HUDEP-2 (cell line): ENCODE measurements around the gene LRRC58.
"Not testable (repeated sequence)": the region's sequence is repeated elsewhere in the genome, so short reads cannot be mapped to it uniquely, and the experiment has no call there.

ENCODE experiments used
- DNase-seq, 76 experiments: peaks; one replicate each; lab custom pipeline; 2025; ENCODE audit not compliant: unreplicated experiment in 76 of 76; lab: John Stamatoyannopoulos, UW

Gene LRRC58

DNA sequence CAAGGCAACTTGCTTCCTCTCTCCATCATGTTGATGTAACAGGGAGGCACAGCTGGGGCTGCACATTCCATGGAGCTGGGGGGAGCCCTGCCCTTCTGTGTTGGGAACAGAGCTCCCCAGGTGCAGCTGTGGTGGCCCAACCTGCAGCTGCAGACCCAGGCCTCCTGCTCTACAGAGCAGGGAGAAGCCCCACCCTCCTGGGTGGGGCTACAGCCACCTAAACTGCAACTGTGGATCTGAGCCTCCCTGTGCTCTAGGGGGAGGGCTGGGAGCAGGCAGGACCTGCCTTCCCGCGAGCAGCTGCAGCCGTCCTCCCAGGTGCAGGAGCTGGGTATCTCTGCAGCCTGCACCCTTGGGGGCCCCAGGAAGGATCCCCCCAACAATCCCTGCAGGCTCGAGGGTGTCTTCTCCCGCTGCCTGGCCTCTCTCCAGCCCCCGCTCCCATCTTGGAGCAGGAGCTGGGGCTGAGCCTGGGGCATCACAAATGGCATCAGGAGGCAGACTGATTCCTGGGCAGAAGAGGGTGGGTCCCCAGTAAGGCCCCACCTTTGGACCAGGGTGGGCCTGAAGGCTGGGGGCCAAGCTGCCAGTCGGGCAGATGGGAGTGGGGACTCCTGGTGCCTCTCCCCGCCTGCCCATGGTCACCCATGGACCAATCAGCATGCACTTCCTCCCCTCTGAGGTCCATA is 7.4 kb downstream of the LRRC58 start:
- no peak for DNase-seq

- DNase-seq = no peak
Observed at GRCh38 chr3:120339362-120339761, 9.8 kb downstream of the LRRC58 start.

GRCh38 chr3:120338517-120338916 is 10.6 kb downstream of the LRRC58 start:
- DNase-seq = no peak

GRCh38 chr3:120332646-120333045 is 16.5 kb downstream of the LRRC58 start:
- no peak for DNase-seq

GRCh38 chr3:120331076-120331475 is 18.1 kb downstream of the LRRC58 start:
- DNase-seq = no peak

GRCh38 chr3:120326784-120327183 is 22.4 kb downstream of the LRRC58 start:
- no peak for DNase-seq

DNA sequence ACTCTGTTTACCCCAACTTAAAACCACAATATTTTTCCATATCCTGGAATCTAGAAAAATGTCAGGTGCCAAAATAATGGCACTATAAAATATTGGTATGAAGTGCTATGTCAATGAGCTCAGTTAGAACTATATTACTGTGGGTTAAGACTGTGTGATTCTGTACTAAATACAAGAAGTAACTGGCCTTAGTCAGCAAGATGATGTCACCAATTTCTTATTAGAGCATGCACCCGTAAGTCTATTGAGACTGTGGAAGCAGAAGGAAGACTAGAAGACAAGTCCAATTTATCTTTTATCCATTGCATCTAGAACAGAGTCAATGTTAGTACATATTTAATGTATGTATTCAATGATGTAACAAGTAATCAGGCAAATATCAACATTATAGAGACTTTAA is 25.0 kb downstream of the LRRC58 start:
- no peak for DNase-seq

- DNase-seq = not testable (repeated sequence)
Observed at GRCh38 chr3:120323761-120324160, 25.4 kb downstream of the LRRC58 start.

DNA sequence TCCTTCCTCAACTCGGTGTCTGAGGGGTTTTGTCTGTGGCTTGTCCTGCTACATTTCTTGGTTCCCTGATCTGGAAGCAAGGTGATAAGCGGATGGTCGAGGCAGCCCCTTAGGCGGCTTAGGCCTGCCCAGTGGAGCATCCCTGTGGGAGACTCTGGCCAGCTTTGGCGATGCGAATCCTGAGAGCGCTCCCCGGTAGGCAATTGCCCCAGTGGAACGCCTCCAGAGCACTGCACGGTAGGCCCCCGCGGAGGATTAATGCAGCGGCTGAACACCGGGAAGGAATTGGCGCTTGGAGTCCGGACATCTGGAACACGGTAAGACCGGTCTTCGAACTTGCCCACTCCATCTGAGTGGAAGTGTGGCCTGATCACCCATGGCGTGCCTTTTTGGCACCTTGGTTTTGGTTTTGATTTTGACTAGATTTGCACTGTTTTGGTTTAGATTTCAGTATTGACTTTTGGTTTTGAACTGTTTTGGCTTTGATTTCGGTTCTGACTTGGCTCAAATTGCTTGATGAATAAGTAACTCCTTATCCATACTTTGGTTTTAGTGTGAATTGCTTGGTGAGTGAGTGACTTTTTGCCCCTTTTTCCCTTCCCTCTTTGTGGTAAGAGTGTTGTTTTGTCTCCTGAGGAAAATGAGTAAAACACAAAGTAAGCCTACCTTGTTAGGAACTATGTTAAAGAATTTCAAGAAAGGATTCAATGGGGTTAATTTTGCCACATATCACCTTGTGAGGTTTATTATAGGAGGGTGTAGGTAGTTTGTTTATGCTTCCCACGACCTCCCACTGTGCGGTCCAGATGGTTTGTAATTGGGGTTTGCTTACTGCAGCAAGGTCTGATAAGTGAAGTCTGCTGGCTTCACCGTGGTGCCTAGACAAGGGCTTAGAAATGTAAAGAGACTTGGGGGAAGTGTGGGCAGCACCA is 37.0 kb downstream of the LRRC58 start:
- DNase-seq = no peak

DNA sequence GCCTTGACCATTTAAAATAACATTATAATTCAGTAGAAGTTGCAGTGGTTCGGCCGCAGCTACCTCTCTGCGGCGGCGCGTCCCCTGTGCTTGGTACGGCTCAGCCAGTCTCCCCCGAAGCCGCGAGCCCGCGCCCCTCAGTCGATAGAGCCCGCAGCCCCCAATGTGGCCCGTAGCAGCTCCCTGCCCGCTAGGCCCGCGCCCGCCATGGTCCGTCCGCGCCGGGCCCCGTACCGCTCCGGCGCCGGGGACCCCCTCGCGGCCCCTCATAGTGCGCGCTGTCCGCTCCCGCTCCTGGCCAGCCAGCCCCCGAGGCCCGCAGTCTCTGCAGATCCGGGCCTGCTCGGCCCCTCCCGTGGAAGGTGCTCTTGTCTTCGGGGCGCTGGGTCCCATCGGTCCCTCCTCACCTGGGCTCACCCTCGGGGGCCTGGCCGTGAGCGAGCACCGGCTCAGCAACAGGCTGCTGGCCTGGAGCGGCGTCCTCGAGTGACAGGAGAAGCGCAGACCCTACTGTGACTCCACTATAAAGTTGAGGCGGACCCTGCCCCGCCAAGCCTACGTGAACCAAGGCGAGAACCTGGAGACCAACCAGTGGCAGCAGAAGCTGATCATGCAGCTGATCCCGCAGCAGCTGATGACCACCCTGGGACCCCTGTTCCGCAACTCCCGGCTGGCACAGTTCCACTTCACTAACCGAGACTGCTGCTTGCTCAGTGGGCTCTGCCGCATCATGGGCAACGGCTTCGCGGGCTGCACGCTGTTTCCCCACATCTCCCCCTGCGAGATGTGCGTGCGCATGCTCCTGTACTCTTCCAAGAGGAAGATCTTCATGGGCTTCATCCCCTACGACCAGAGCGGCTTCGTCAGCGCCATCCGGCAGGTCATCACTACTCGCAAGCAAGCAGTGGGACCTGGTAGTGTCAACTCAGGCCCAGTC is 42.4 kb downstream of the LRRC58 start:
- no peak for DNase-seq

- no peak for DNase-seq
Observed at GRCh38 chr3:120304616-120305015, 44.5 kb downstream of the LRRC58 start.

DNA sequence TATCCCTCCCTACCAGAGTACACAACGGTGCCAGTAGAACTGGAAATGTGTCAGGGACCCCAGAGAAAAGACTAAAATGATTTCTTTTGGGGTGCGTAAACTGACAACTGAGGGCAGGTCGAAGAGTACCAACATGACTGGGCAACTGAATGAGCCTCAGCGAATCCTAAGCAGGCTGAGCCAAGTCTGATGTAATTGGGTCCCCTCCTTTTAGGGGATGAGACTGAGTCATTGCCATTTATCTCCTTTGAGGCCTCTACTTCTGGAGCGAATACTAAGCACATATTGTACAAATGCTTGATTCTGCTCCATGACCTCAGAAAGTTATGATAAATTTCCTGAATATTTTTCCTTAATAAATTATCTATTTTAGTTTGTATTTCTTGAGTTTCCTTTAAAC is 46.8 kb downstream of the LRRC58 start:
- DNase-seq = no peak

- DNase-seq = no peak
Observed at GRCh38 chr3:120300971-120301370, 48.2 kb downstream of the LRRC58 start.

GRCh38 chr3:120299403-120299802 is 49.8 kb downstream of the LRRC58 start:
- DNase-seq = no peak

DNA sequence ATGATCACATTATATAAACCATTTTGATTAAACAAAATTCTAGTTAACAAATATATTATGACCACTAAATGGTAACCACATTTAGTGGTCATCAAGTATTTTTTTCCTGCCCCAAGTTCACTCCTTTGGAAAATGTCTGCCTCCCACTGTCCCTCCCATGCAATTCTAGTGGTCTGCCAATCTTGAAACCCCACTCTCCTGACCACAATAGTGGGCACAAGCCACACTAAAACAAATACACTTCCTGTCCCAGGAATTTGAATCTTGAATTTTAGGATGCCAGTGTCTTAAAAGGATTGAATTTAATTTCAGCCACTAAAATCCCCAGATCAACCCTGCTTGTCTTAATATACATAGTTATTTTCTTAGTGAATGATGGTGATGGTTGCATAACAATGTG is 50.2 kb downstream of the LRRC58 start:
- DNase-seq = no peak

DNA sequence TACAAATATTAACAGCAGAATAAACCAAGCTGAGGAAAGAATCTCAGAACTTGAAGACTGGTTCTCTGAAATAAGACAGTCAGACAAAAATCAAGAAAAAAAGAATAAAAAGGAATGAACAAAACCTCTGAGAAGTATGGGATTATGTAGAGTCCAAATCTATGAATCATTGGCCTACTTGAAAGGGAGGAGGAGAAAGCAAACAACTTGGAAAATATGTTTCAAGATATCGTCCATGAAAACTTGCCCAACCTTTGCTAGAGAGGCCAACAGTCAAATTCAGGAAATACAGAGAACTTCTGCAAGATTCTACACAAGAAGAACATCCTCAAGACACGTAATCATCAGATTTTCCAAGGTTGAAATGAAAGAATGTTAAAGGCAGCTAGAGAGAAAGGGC is 57.6 kb downstream of the LRRC58 start:
- DNase-seq = not testable (repeated sequence)

DNA sequence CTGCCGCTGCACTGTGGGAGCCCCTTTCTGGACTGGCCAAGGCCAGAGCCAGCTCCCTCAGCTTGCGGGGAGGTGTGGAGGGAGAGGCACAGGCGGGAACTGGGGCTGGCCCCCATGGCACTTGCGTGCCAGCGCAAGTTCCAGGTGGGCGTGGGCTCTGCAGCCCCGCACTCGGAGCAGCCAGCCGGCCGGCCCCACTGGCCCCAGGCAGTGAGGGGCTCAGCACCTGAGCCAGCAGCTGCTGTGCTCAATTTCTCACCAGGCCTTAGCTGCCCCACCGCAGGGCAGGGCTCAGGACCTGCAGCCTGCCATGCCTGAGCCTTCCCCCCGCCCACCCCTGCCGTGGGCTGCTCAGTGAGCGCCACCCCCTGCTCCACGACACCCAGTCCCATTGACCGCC is 59.5 kb downstream of the LRRC58 start:
- DNase-seq = no peak

DNA sequence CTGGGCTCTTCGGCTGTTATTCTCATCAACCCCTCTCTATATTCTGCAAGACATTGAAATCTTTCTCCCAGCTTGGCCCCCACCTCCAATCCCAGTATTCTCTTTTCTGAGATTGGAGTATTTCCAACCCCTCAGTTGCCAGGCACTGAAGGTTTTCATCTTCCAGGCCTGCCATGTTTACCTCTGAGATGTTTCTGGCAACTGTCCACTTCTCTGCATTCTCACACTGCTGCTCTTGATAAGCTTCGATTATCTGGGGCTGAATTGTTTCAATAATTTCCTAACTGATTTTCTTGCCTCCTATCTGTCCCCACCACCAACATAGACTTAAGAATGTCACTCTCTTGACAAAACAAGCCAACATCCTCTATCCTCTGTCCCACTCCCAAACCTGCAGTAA is 62.7 kb downstream of the LRRC58 start:
- DNase-seq = peak in 7 of 76 experiments; percentile 2 to 16 (median 9)

GRCh38 chr3:120285508-120285841 is 63.7 kb downstream of the LRRC58 start:
- no peak for DNase-seq

GRCh38 chr3:120284747-120285507 is 64.2 kb downstream of the LRRC58 start, which contains the start of gene GPR156:
TSS of gene GPR156 (minus strand) at chr3:120285222. CDS start at chr3:120244098, 41,124 bp downstream.
- no peak for DNase-seq
